Liver (tissue), 9 donors: ENCODE data around the gene ELL2. TPM values are rescaled to one million over a fixed set of nuclear protein-coding genes. Genes with fewer than 3 reads are reported as not detected.
A peak's percentile ranks its signal among the peaks of the same experiment; 100 is the strongest.

Source experiments
- DNase-seq: peaks from one replicate; pipeline ENCODE4 v3.0.0-alpha.2; 2017; ENCODE audit warnings: low spot score
- H3K27ac ChIP-seq, 2 donors: one replicate each; pipeline ENCODE4 v1.7.0; 2013; ENCODE audit warnings: inconsistent platforms in 2 of 2, low read length in 2 of 2, control low read depth in 1 of 2, low read depth in 1 of 2, mild to moderate bottlenecking in 1 of 2
- H3K27me3 ChIP-seq, 4 donors: one replicate each; pipeline versions ENCODE4 v1.6.1 to v1.7.0; 2013; ENCODE audit warnings: low read length in 3 of 4, inconsistent platforms in 1 of 4, mild to moderate bottlenecking in 1 of 4, moderate library complexity in 1 of 4; ENCODE audit not compliant: control insufficient read depth in 4 of 4, insufficient read depth in 4 of 4
- H3K36me3 ChIP-seq, 4 donors: one replicate each; pipeline versions ENCODE4 v1.6.1 to v1.7.0; 2013; ENCODE audit warnings: low read length in 3 of 4, mild to moderate bottlenecking in 3 of 4, low read depth in 1 of 4, moderate library complexity in 1 of 4; ENCODE audit not compliant: control insufficient read depth in 4 of 4, insufficient read depth in 3 of 4
- H3K4me1 ChIP-seq, 4 donors: one replicate each; pipeline versions ENCODE4 v1.6.1 to v1.7.0; 2013; ENCODE audit warnings: low read length in 3 of 4, mild to moderate bottlenecking in 3 of 4, moderate library complexity in 1 of 4; ENCODE audit not compliant: control insufficient read depth in 4 of 4, insufficient read depth in 4 of 4
- H3K4me3 ChIP-seq, 3 donors: one replicate each; pipeline versions ENCODE4 v1.6.1 to v1.7.0; 2013; ENCODE audit warnings: low read length in 3 of 3, control low read depth in 1 of 3, low read depth in 1 of 3, mild to moderate bottlenecking in 1 of 3
- H3K9ac ChIP-seq, 2 donors: one replicate each; pipeline ENCODE4 v1.7.0; 2013; ENCODE audit warnings: low read length in 2 of 2, mild to moderate bottlenecking in 2 of 2, moderate library complexity in 2 of 2, control low read depth in 1 of 2, low read depth in 1 of 2
- H3K9me3 ChIP-seq, 4 donors: one replicate each; pipeline versions ENCODE4 v1.6.1 to v1.7.0; 2013; ENCODE audit warnings: low read length in 3 of 4; ENCODE audit not compliant: control insufficient read depth in 4 of 4
- FOXA1 ChIP-seq: IDR thresholded peaks from 2 replicates; pipeline ENCODE4 v1.6.1; 2016; ENCODE audit warnings: antibody characterized with exemption
- GABPA ChIP-seq, 2 donors: IDR thresholded peaks in 1 of 2; conservative IDR thresholded peaks in 1 of 2; 2 replicates each; pipeline ENCODE4 v1.6.1; 2016; ENCODE audit warnings: antibody characterized with exemption in 2 of 2, mild to moderate bottlenecking in 1 of 2, moderate library complexity in 1 of 2
- HNF4A ChIP-seq, 2 donors: conservative IDR thresholded peaks; 2 replicates each; pipeline ENCODE4 v1.6.1; 2016; ENCODE audit warnings: antibody characterized with exemption in 2 of 2, mild to moderate bottlenecking in 2 of 2
- HNF4G ChIP-seq: IDR thresholded peaks from 2 replicates; pipeline ENCODE4 v1.6.1; 2016; ENCODE audit warnings: antibody characterized with exemption
- JUND ChIP-seq, 2 donors: IDR thresholded peaks; 2 replicates each; pipeline ENCODE4 v1.6.1; 2016; ENCODE audit warnings: antibody characterized with exemption in 2 of 2
- NR2F2 ChIP-seq: IDR thresholded peaks from 2 replicates; pipeline ENCODE4 v1.6.1; 2016; ENCODE audit warnings: antibody characterized with exemption
- RAD21 ChIP-seq, 2 donors: IDR thresholded peaks; 2 replicates each; pipeline ENCODE4 v1.6.1; 2016; ENCODE audit warnings: antibody characterized with exemption in 2 of 2, mild to moderate bottlenecking in 2 of 2
- RXRA ChIP-seq, 2 donors: IDR thresholded peaks; 2 replicates each; pipeline ENCODE4 v1.6.1; 2017 to 2018; ENCODE audit warnings: antibody characterized with exemption in 2 of 2, mild to moderate bottlenecking in 1 of 2
- SP1 ChIP-seq: IDR thresholded peaks from 2 replicates; pipeline ENCODE4 v1.6.1; 2018; ENCODE audit warnings: antibody characterized with exemption, mild to moderate bottlenecking
- YY1 ChIP-seq: IDR thresholded peaks from 2 replicates; pipeline ENCODE4 v1.6.1; 2016; ENCODE audit warnings: antibody characterized with exemption, mild to moderate bottlenecking
- WGBS: extraction: QIAGEN DNeasy Blood & Tissue Kit; methylation state at CpG from one replicate; pipeline ENCODE4 v1.1.7; 2013; 5-methylcytosine and 5-hydroxymethylcytosine counted together
- polyA plus RNA-seq, 2 donors: library from polyadenylated mRNA; stranded (reverse) in 1 of 2; unstranded in 1 of 2; fragments of 200-250 nt in 1 of 2; fragments of >200 nt in 1 of 2; fragmentation: Nextera tagmentation in 1 of 2; extraction: Ambion mirVana in 1 of 2; gene quantifications; one replicate each; pipeline versions ENCODE4 v1.2.1 to v1.2.3, GENCODE V29; 2013 to 2015
- total RNA-seq, 2 donors: library from RNA; depleted of rRNA; stranded (reverse); fragments of >200 nt; gene quantifications; one replicate each; pipeline ENCODE4 v1.2.3, GENCODE V29; 2014
- TF ChIP-seq, protein P1 (sequence below): IDR thresholded peaks from 2 replicates; pipeline ENCODE4 v1.6.1; 2016; ENCODE audit warnings: antibody characterized with exemption, mild to moderate bottlenecking
- TF ChIP-seq, protein P2 (sequence below): fragments of 150-350 bp; IDR thresholded peaks from 2 replicates; pipeline ENCODE4 v1.5.1; 2017; ENCODE audit warnings: improper control_type of control experiment, low read depth, low read length; ENCODE audit not compliant: missing input control
- TF ChIP-seq, protein P3 (sequence below): IDR thresholded peaks from 2 replicates; pipeline ENCODE4 v1.6.1; 2016; ENCODE audit warnings: antibody characterized with exemption
- TF ChIP-seq, protein P4 (sequence below): IDR thresholded peaks from 2 replicates; pipeline ENCODE4 v1.6.1; 2016; ENCODE audit warnings: antibody characterized with exemption
- TF ChIP-seq, protein P5 (sequence below): IDR thresholded peaks from 2 replicates; pipeline ENCODE4 v1.6.1; 2016; ENCODE audit warnings: antibody characterized with exemption
- donor health status: healthy.
- donor health status: healthy.
- donor health status: healthy.
- donor health status: healthy.
- donor health status: healthy.

ELL2 gene
- total and polyA plus RNA-seq, 4 donors = 21.0 to 64.5 (median 45.9) TPM

DNA sequence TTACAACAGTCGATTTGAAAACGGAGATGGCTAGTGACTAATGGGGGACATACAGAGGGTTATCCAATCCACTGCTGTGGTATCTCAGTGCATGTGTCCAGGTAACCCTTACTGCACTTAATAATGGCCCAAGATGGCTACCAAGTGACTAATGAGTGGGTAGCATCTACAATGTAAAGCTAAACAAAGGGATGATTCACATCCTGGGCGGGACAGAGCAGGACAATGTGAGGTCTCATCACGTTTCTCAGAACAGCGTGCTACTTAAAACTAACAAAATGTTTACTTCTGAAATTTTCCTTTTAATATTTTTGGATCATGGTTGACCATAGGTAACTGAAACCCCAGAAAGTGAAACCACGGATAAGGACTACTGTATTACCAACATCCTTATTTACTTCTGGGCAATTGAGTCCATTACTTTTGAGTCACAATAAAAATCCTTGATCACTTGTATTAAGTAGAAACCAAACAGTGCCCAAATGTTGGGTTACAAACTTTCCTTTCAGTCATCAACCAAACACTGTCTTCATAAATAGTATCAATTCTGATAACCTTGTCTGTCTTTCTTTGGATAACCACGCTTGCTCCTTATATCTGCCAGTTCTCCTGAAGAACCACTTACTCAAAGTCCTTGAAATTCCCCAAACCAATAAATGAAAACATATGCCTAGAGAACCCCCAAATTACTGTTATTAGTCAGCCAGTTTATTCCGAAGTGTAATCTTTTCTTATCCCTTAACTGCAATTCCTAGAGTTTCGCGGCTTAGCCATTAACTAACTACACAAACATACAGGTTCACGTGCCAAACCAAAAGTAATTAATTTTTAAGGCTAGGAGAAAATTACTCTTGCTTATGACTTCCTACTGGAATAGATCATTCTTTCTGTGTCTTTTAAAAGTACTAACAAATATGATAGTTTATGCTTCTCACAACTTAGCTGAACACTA is 59.7 kb downstream of the ELL2 start (continued):
- TF ChIP-seq GABPA (IDR thresholded peaks at IDR 0.05 in 1 of 2, conservative IDR thresholded peaks at IDR 0.05 in 1 of 2) = no peak

DNA sequence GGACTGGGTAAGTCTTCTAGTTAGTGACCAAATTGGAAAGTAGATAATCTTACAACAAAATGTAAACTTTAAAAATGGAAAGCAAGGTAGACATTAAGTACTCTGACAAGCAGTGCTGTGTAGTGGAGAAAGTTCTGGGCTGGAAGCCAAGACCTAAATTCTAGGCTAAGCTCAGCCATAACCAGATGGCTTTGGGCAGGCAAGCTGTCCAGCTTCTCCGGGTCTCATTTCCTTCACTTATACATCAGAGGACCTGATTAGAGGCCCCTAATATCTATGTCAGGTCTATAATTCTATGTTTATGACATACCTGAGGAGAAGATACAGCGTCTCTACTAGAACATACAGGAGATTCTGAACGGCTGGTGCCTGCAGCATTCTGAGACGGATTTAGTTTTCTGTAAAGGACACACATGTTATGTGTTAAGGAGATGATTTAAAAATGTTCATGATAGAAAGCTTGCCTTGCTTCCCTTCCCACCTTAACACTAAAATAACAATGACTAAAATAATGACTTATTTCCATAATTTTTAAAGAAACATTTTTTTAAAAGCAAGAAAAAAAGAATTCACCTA is 61.2 kb downstream of the ELL2 start:
- no peaks in the 10 kb centered on the region for H3K27me3 ChIP-seq
- H3K9ac ChIP-seq = no peak overlapping the region
- no peaks in the 10 kb centered on the region for H3K9me3 ChIP-seq
- WGBS = 76% methylated on average over 4 of the region's 4 CpGs
- peaks cover 4 to 61% (median 40%) of the 10 kb centered on the region in 4 donors for H3K36me3 ChIP-seq
- no peak overlapping the region for H3K4me3 ChIP-seq
- DNase-seq = no peak
- no peak overlapping the region for H3K27ac ChIP-seq
- peaks cover 0 to 5% (median 2%) of the 10 kb centered on the region in 4 donors for H3K4me1 ChIP-seq
- TF ChIP-seq, protein P1, sequence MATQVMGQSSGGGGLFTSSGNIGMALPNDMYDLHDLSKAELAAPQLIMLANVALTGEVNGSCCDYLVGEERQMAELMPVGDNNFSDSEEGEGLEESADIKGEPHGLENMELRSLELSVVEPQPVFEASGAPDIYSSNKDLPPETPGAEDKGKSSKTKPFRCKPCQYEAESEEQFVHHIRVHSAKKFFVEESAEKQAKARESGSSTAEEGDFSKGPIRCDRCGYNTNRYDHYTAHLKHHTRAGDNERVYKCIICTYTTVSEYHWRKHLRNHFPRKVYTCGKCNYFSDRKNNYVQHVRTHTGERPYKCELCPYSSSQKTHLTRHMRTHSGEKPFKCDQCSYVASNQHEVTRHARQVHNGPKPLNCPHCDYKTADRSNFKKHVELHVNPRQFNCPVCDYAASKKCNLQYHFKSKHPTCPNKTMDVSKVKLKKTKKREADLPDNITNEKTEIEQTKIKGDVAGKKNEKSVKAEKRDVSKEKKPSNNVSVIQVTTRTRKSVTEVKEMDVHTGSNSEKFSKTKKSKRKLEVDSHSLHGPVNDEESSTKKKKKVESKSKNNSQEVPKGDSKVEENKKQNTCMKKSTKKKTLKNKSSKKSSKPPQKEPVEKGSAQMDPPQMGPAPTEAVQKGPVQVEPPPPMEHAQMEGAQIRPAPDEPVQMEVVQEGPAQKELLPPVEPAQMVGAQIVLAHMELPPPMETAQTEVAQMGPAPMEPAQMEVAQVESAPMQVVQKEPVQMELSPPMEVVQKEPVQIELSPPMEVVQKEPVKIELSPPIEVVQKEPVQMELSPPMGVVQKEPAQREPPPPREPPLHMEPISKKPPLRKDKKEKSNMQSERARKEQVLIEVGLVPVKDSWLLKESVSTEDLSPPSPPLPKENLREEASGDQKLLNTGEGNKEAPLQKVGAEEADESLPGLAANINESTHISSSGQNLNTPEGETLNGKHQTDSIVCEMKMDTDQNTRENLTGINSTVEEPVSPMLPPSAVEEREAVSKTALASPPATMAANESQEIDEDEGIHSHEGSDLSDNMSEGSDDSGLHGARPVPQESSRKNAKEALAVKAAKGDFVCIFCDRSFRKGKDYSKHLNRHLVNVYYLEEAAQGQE = peak; percentile 78
- TF ChIP-seq RXRA (IDR thresholded peaks at IDR 0.05) = no peak

DNA sequence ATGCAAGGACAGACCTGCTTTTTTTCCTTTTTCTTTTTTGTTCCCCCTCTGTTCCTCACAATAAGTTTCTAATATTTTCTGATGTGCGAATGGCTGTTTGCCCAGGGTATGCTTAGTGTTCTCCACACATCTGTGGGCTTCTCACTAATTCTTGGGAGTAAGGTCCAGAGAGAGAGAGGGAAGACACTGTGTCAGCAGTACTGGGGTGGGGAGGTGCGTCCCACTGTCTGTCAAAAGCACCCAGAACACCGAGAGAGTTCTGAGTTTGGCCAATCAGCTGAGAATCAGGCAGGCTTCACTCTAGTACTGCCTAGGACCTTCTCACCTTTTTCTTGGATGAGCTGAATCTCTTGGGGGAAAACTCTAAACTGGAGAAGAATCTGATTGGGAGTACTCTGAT is 61.8 kb downstream of the ELL2 start:
- 76% methylated on average over 3 of the region's 3 CpGs for WGBS
- peaks cover 4 to 63% (median 46%) of the 10 kb centered on the region in 4 donors for H3K36me3 ChIP-seq
- H3K27me3 ChIP-seq = no peaks in the 10 kb centered on the region
- TF ChIP-seq HNF4A (conservative IDR thresholded peaks at IDR 0.05) = no peak
- TF ChIP-seq RXRA (IDR thresholded peaks at IDR 0.05) = no peak
- TF ChIP-seq HNF4G = no peak
- TF ChIP-seq, protein P2, sequence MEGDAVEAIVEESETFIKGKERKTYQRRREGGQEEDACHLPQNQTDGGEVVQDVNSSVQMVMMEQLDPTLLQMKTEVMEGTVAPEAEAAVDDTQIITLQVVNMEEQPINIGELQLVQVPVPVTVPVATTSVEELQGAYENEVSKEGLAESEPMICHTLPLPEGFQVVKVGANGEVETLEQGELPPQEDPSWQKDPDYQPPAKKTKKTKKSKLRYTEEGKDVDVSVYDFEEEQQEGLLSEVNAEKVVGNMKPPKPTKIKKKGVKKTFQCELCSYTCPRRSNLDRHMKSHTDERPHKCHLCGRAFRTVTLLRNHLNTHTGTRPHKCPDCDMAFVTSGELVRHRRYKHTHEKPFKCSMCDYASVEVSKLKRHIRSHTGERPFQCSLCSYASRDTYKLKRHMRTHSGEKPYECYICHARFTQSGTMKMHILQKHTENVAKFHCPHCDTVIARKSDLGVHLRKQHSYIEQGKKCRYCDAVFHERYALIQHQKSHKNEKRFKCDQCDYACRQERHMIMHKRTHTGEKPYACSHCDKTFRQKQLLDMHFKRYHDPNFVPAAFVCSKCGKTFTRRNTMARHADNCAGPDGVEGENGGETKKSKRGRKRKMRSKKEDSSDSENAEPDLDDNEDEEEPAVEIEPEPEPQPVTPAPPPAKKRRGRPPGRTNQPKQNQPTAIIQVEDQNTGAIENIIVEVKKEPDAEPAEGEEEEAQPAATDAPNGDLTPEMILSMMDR = no peak
- TF ChIP-seq, protein P3, sequence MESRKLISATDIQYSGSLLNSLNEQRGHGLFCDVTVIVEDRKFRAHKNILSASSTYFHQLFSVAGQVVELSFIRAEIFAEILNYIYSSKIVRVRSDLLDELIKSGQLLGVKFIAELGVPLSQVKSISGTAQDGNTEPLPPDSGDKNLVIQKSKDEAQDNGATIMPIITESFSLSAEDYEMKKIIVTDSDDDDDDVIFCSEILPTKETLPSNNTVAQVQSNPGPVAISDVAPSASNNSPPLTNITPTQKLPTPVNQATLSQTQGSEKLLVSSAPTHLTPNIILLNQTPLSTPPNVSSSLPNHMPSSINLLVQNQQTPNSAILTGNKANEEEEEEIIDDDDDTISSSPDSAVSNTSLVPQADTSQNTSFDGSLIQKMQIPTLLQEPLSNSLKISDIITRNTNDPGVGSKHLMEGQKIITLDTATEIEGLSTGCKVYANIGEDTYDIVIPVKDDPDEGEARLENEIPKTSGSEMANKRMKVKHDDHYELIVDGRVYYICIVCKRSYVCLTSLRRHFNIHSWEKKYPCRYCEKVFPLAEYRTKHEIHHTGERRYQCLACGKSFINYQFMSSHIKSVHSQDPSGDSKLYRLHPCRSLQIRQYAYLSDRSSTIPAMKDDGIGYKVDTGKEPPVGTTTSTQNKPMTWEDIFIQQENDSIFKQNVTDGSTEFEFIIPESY = no peak
- no peak for TF ChIP-seq NR2F2
- no peak for TF ChIP-seq FOXA1
- TF ChIP-seq RAD21 (IDR thresholded peaks at IDR 0.05) = no peak
- TF ChIP-seq, protein P4, sequence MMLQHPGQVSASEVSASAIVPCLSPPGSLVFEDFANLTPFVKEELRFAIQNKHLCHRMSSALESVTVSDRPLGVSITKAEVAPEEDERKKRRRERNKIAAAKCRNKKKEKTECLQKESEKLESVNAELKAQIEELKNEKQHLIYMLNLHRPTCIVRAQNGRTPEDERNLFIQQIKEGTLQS = no peak
- no peak for TF ChIP-seq SP1
- TF ChIP-seq JUND (IDR thresholded peaks at IDR 0.05) = no peak
- no peak for TF ChIP-seq GABPA (IDR thresholded peaks at IDR 0.05 in 1 of 2, conservative IDR thresholded peaks at IDR 0.05 in 1 of 2)
- TF ChIP-seq, protein P1 = no peak
- TF ChIP-seq, protein P5, sequence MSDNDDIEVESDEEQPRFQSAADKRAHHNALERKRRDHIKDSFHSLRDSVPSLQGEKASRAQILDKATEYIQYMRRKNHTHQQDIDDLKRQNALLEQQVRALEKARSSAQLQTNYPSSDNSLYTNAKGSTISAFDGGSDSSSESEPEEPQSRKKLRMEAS = no peak
- TF ChIP-seq YY1 = no peak
- peaks cover 0 to 5% (median 2%) of the 10 kb centered on the region in 4 donors for H3K4me1 ChIP-seq
- no peaks in the 10 kb centered on the region for H3K9me3 ChIP-seq
- H3K9ac ChIP-seq = no peak overlapping the region
- H3K27ac ChIP-seq = peak overlapping the region in 1 of 2 donors; percentile 32
- no peak overlapping the region for H3K4me3 ChIP-seq
- no peak for DNase-seq
